Measurements from ENCODE around the gene UXS1.

UXS1 gene

DNA sequence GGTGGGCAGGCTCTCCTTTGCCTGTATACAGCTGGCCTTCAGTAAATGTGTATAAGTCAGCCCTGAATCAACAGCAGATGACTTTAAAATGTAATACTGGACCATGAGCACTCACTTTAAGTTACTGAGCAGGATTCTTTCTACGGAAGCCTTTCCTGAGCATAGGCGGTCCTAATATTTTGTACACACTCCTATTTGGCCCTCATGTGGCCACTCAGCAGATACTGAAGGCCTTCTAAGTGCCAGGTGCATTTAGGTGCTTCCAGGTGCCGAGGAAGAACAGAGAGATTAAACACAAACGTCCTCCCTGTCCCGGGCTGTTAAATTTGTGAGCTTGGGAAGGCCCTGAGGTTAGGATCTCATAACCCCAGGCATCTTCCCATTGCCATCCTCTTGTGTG lies 27.0 kb downstream of the UXS1 start:
- TF ChIP-seq, protein P1, sequence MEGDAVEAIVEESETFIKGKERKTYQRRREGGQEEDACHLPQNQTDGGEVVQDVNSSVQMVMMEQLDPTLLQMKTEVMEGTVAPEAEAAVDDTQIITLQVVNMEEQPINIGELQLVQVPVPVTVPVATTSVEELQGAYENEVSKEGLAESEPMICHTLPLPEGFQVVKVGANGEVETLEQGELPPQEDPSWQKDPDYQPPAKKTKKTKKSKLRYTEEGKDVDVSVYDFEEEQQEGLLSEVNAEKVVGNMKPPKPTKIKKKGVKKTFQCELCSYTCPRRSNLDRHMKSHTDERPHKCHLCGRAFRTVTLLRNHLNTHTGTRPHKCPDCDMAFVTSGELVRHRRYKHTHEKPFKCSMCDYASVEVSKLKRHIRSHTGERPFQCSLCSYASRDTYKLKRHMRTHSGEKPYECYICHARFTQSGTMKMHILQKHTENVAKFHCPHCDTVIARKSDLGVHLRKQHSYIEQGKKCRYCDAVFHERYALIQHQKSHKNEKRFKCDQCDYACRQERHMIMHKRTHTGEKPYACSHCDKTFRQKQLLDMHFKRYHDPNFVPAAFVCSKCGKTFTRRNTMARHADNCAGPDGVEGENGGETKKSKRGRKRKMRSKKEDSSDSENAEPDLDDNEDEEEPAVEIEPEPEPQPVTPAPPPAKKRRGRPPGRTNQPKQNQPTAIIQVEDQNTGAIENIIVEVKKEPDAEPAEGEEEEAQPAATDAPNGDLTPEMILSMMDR (conservative IDR thresholded peaks at IDR 0.05; ENCODE audit: low read length), result no peak
- DNase-seq (ENCODE audit: low read depth), result no peak

DNA sequence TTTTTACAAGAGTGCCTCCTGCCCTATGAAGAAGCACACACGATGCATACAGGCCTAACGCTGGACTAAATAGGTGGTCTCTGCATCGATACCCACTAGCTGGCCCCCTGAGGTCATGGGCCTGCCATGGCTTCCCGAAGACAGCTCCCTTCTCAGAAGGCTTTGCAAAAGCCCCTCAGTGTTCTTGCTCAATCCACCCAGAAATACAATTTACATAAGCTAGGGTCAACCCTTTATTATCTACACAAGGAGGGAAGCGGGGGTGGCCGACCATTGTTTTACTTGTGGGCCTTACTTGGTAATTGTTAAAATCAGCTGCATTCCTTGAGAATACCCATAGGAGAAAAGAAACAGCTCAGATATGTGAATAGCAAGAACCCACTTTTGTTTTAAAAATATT lies 28.5 kb downstream of the UXS1 start:
- H3K4me3 ChIP-seq (ENCODE audit: low read length), result no peak overlapping the region
- TF ChIP-seq, protein P1 (conservative IDR thresholded peaks at IDR 0.05; ENCODE audit: low read length), result no peak
- DNase-seq (ENCODE audit: low read depth), result no peak

More for the DNA sequence above, 27.0 kb downstream of the UXS1 start:
- H3K4me3 ChIP-seq (ENCODE audit: low read length), result no peak overlapping the region

DNA sequence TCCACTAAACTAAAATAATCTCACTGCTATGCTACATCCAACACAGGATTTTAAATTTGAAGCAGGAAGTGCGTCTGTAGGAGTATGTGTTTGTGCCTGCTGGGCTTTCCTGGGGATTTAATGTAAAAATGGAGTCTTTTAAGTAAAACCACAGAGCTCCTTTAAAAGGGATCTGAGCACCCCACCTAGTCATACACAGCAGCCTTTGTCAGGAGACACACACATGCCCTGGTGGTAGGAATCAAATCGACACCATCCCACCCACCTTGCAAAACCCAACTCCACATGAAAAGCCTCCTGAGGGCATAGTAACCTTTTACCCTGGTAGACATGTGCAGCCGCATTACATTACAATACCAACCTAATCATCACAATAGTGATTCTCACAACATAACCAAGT lies 29.1 kb downstream of the UXS1 start:
- TF ChIP-seq, protein P1 (conservative IDR thresholded peaks at IDR 0.05; ENCODE audit: low read length), result no peak
- DNase-seq (ENCODE audit: low read depth), result no peak
- no peak overlapping the region for H3K4me3 ChIP-seq (ENCODE audit: low read length)

DNA sequence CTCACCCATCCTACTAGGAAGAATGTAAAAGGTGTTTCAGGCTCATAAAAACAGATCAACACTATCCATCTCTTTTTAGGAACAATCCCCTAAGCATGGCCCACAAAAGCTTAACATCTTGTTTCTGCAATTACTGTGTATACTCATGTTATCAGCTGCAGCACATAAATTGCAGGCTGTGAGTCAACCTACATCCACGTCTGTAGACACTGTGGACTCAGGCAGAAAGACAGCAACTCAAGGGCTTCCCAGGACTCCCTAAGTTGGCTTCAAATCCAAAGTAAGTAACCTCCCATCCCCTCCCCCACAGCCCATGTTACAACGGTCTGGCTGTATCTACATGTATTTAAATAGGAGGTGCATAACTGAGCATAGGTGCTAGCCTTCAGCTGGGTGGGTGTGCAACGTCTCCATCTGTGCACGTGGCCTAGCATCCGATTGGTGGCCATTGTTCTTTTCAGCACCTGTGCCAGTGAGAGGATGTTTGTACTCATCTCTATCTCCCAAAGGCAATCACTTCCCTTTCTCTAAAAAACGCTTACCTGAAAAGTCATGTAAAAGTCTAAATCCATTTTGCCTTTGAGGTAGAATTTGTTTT lies 30.1 kb downstream of the UXS1 start:
- DNase-seq (ENCODE audit: low read depth), result no peak
- TF ChIP-seq, protein P1 (conservative IDR thresholded peaks at IDR 0.05; ENCODE audit: low read length), result no peak
- H3K4me3 ChIP-seq (ENCODE audit: low read length), result no peak overlapping the region

DNA sequence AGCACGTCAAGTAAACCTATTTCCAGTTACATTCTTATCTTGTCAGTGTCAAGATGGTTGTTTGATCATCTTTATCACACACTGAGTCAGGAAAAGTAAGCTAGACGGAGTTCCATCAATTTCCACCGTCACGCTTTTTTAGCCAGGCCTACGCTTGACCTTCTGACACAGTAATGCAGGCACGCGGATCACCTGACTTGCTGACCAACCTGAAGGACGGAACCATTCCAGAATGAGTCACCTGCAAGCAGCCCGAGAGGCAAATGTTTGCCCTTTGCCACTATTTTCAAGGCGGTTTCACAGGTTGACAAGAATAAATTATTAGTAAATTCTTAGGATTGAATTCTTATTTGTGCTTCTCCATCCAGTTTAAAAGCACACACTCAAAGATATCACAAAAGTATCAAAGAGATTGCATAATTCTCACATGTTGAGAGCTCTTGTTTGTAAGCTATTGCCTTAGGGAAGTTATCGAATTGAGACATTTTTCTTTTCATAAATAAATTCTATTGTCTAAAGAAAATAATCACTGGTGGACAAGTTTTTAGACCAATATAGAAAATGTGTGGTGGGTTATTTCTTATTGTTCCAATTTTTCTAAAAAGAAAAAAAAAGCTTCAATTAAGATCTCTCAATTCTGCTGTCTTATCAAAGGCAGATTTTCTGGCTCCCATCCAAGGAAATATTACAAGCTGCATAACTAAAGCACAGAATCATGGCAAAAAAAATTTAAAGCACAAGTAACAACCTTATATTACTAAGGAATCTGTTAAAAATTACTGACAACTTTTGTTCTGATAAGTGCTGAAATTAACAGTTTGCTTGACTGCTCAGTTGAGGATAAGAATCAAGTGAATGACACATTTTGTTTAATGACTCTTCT lies 31.9 kb downstream of the UXS1 start:
- H3K4me3 ChIP-seq (ENCODE audit: low read length), result no peak overlapping the region
- TF ChIP-seq, protein P1 (conservative IDR thresholded peaks at IDR 0.05; ENCODE audit: low read length), result no peak
- no peak for DNase-seq (ENCODE audit: low read depth)

DNA sequence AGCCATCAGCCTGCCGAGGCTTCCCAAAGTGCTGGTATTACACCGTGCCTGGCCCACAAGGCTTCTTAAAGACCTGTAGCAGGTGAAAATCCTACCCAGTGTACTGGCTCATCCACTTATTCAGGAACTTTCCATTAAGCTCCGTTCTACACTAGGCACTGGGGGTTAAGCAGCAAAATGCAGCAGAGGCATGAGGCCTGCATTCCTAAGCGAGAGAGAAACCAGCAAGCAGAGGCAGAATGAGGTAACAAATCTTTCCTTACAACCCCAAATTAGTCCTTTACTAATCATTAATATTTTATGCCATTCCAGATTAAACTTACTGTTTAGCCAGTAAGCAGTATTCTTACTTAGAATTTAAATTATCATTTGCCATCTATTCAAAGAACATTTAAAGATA lies 32.8 kb downstream of the UXS1 start:
- TF ChIP-seq, protein P1 (conservative IDR thresholded peaks at IDR 0.05; ENCODE audit: low read length), result no peak
- H3K4me3 ChIP-seq (ENCODE audit: low read length), result no peak overlapping the region
- DNase-seq (ENCODE audit: low read depth), result no peak

DNA sequence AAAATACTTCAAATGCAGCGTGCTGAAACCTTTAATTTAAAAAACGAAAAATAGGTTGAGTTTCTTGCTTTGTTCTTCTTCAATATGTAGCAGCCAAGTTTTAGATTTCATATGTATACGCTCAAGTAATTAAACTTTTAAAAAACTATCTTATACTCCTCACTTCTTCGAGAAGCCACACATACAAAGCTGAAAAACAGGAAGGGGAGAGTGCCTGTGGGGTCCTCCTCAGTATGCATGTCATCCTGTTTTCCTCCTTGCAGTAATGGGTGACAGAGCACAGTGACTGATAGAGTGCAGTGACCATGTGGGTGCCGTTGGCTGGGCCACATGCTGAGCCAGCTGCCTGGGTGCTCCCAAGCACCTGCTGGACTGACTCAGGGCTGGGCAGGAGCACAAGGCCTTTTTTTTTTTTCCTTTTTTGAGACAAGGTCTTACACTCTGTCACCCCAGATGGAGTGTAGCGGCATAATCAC lies 33.3 kb downstream of the UXS1 start:
- DNase-seq (ENCODE audit: low read depth), result no peak
- TF ChIP-seq, protein P1 (conservative IDR thresholded peaks at IDR 0.05; ENCODE audit: low read length), result no peak
- no peak overlapping the region for H3K4me3 ChIP-seq (ENCODE audit: low read length)
